D721Med (cell line): ENCODE measurements around the gene CLSTN2.

ENCODE experiments used
- DNase-seq: peaks from one replicate; pipeline ENCODE4 v3.0.0; 2011; ENCODE audit warnings: low spot score; ENCODE audit not compliant: insufficient read length
- FAIRE-seq: peaks from 2 replicates; lab custom pipeline; 2011; peaks lifted over from hg19 to GRCh38; lab: Jason Lieb, UNC
- CTCF ChIP-seq: IDR thresholded peaks from 2 replicates; pipeline ENCODE4 v1.5.1; 2012; ENCODE audit warnings: mild to moderate bottlenecking, control low read depth; ENCODE audit not compliant: insufficient read depth; ENCODE audit errors: missing control alignments

CLSTN2 gene

GRCh38 chr3:140441006-140441405 lies 506.0 kb downstream of the CLSTN2 start:
- DNase-seq (no peak), FAIRE-seq (no peak)
- TF ChIP-seq CTCF, result no peak

- no peak for FAIRE-seq
- no peak for DNase-seq
- TF ChIP-seq CTCF, result no peak
These were observed 507.6 kb downstream of the CLSTN2 start for GRCh38 chr3:140442621-140443020.

GRCh38 chr3:140443073-140443472 lies 508.1 kb downstream of the CLSTN2 start:
- FAIRE-seq (no peak), DNase-seq (no peak)
- TF ChIP-seq CTCF, result no peak

GRCh38 chr3:140443806-140444205 lies 508.8 kb downstream of the CLSTN2 start:
- FAIRE-seq (no peak), DNase-seq (no peak)
- TF ChIP-seq CTCF, result no peak

- FAIRE-seq (no peak), DNase-seq (no peak)
- TF ChIP-seq CTCF, result no peak
These were observed 511.7 kb downstream of the CLSTN2 start for GRCh38 chr3:140446734-140447133.

GRCh38 chr3:140447136-140447535 lies 512.2 kb downstream of the CLSTN2 start:
- FAIRE-seq (no peak), DNase-seq (no peak)
- no peak for TF ChIP-seq CTCF

- FAIRE-seq, result no peak
- no peak for TF ChIP-seq CTCF
- no peak for DNase-seq
These were observed 513.0 kb downstream of the CLSTN2 start for GRCh38 chr3:140448001-140448400.
